ENCODE data around the gene RBP3.

The RBP3 gene

DNA sequence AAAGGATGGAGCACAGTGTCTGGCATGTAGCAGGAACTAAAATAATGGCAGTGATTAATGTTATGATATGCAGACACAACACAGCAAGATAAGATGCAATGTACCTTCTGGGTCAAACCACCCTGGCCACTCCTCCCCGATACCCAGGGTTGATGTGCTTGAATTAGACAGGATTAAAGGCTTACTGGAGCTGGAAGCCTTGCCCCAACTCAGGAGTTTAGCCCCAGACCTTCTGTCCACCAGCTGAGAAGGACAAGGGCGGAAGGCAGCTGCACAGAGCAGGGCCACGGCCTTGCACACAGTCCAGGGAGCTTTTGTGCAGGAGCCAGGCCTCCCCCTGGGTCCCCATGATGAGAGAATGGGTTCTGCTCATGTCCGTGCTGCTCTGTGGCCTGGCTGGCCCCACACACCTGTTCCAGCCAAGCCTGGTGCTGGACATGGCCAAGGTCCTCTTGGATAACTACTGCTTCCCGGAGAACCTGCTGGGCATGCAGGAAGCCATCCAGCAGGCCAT is at the start of gene RBP3:
RBP3 (plus strand) TSS at position 226 of the 514 bp plus-strand sequence; CDS start at position 348, 122 bp downstream.
- H3K4me3 ChIP-seq (ENCODE audit: low read depth in 1 of 2, low read length in 2 of 2), result no peak within 1 kb of the TSS
- H3K4me1 ChIP-seq (ENCODE audit: insufficient read depth, low read length), result no peaks in the 10 kb centered on the region
- H3K4me2 ChIP-seq (ENCODE audit: insufficient read depth, low read length), result no peak within 1 kb of the TSS
- peaks cover 15% of the 10 kb centered on the region for H3K27me3 ChIP-seq (ENCODE audit: insufficient read depth, low read length, poor library complexity)
- 0 out of 2 replicates have a peak, but pooled peaks cover 4% of the 10 kb centered on the region for H4K20me1 ChIP-seq (ENCODE audit: insufficient read depth, low read length)
- H3K27ac ChIP-seq (ENCODE audit: low read length), result no peak within 1 kb of the TSS
- H3K79me2 ChIP-seq (ENCODE audit: insufficient read depth, low read length), result no peaks in the 10 kb centered on the region
- H3K9me3 ChIP-seq (ENCODE audit: insufficient read depth, low read length, severe bottlenecking), result no peaks in the 10 kb centered on the region
- no peak for DNase-seq
- H2AFZ ChIP-seq (ENCODE audit: low read depth, low read length), result no peak within 1 kb of the TSS
- no peaks in the 10 kb centered on the region for H3K36me3 ChIP-seq (ENCODE audit: insufficient read depth, low read length)
- no peak within 1 kb of the TSS for H3K9ac ChIP-seq (ENCODE audit: low read depth, low read length)
- no peak for ATAC-seq (ENCODE audit: insufficient read depth, low read depth)
- TF ChIP-seq EZH2 (IDR thresholded peaks at IDR 0.05; ENCODE audit: borderline replicate concordance, low read depth, low read length, severe bottlenecking), result no peak
- TF ChIP-seq, protein P1, sequence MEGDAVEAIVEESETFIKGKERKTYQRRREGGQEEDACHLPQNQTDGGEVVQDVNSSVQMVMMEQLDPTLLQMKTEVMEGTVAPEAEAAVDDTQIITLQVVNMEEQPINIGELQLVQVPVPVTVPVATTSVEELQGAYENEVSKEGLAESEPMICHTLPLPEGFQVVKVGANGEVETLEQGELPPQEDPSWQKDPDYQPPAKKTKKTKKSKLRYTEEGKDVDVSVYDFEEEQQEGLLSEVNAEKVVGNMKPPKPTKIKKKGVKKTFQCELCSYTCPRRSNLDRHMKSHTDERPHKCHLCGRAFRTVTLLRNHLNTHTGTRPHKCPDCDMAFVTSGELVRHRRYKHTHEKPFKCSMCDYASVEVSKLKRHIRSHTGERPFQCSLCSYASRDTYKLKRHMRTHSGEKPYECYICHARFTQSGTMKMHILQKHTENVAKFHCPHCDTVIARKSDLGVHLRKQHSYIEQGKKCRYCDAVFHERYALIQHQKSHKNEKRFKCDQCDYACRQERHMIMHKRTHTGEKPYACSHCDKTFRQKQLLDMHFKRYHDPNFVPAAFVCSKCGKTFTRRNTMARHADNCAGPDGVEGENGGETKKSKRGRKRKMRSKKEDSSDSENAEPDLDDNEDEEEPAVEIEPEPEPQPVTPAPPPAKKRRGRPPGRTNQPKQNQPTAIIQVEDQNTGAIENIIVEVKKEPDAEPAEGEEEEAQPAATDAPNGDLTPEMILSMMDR (IDR thresholded peaks at IDR 0.05; ENCODE audit: borderline replicate concordance, extremely low read depth, low read length, poor library complexity, severe bottlenecking), result no peak

DNA sequence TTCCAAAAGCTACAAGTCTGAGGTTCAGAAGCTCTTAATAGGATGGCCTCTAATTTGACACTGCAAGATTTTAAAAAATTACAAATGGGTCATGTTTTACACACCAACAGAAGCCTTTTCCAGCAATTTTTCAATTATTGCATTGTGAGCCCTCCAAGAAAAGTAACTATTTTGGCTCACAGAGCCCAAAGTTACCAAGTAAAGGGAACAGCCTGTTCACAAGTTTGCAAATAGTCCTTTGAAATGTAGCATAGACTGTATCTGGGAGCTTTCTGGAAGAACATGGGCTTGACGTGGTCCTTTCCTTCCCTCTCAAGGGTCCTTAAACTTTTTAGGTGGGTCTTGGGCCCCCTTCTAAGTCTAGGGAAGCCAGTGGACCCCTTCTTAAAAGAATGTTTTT is 49.4 kb upstream of the RBP3 start:
- Histone ChIP-seq H4K20me1 (ENCODE audit: insufficient read depth, low read length) (no peaks in the 10 kb centered on the region), H3K4me2 (ENCODE audit: insufficient read depth, low read length) (no peak overlapping the region), H3K9ac (ENCODE audit: low read depth, low read length) (no peak overlapping the region), H3K4me1 (ENCODE audit: insufficient read depth, low read length) (no peaks in the 10 kb centered on the region), H3K9me3 (ENCODE audit: insufficient read depth, low read length, severe bottlenecking) (no peaks in the 10 kb centered on the region), H2AFZ (ENCODE audit: low read depth, low read length) (no peak overlapping the region), H3K27ac (ENCODE audit: low read length) (no peak overlapping the region), H3K4me3 (ENCODE audit: low read depth in 1 of 2, low read length in 2 of 2) (no peak overlapping the region), H3K27me3 (ENCODE audit: insufficient read depth, low read length, poor library complexity) (no peaks in the 10 kb centered on the region), H3K79me2 (ENCODE audit: insufficient read depth, low read length) (no peaks in the 10 kb centered on the region), H3K36me3 (ENCODE audit: insufficient read depth, low read length) (no peaks in the 10 kb centered on the region)
- no peak for TF ChIP-seq EZH2 (IDR thresholded peaks at IDR 0.05; ENCODE audit: borderline replicate concordance, low read depth, low read length, severe bottlenecking)
- TF ChIP-seq, protein P1 (IDR thresholded peaks at IDR 0.05; ENCODE audit: borderline replicate concordance, extremely low read depth, low read length, poor library complexity, severe bottlenecking), result no peak
- no peak for DNase-seq
- ATAC-seq (ENCODE audit: insufficient read depth, low read depth), result no peak

DNA sequence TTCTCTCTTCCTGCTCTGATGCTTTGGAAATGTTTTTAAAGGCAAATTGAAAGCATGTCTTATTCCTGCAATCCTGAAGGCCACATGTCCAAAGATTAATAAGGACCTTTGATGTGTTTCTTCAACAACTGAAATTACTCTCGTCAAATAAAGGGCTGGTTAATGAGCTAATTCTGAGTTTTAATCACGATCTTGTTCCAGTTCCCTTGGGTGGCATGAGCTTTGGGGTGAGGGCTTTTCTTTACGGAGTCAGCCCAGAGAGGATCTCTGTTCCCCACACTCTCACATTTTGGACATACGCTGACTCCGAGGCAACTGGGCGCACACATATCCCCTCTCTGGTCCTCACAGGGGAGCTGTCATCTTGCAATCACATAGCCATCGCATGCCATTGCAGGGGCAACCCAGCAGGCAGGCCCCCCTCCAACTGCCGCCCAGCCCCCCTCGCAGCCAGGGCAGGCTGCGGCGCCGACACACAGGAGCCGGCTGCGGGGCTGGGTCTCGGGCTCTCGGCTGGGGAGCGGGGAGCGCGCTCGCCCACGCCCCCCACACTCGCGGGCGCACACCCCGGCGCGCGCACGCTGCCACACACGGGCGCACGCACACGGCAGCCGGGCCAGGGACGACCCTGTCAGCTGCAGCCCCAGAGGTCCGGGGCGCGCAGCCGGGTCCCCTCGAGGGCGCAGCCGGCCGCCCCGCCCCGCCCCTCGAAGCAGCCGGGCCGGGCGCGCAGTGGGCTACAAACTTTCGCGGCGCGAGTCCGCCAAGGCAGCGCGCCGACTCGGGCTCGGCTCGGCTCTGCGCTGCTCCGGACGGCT is 48.3 kb upstream of the RBP3 start, which contains the start of gene GDF10:
GDF10 (plus strand) TSS at position 587 of the 818 bp plus-strand sequence. CDS start 455 bp downstream, outside the sequence.
- Histone ChIP-seq H3K4me2 (ENCODE audit: insufficient read depth, low read length) (no peak within 1 kb of the TSS), H3K4me3 (ENCODE audit: low read depth in 1 of 2, low read length in 2 of 2) (no peak within 1 kb of the TSS)

More for the DNA sequence above, 48.3 kb upstream of the RBP3 start, which contains the start of gene GDF10:
- no peak within 1 kb of the TSS for H3K27ac ChIP-seq (ENCODE audit: low read length)
- no peaks in the 10 kb centered on the region for H3K9me3 ChIP-seq (ENCODE audit: insufficient read depth, low read length, severe bottlenecking)
- H4K20me1 ChIP-seq (ENCODE audit: insufficient read depth, low read length), result no peaks in the 10 kb centered on the region
- H3K4me1 ChIP-seq (ENCODE audit: insufficient read depth, low read length), result no peaks in the 10 kb centered on the region
- no peaks in the 10 kb centered on the region for H3K36me3 ChIP-seq (ENCODE audit: insufficient read depth, low read length)
- H3K79me2 ChIP-seq (ENCODE audit: insufficient read depth, low read length), result no peaks in the 10 kb centered on the region
- ATAC-seq (ENCODE audit: insufficient read depth, low read depth) (no peak), DNase-seq (no peak)
- TF ChIP-seq, protein P1 (IDR thresholded peaks at IDR 0.05; ENCODE audit: borderline replicate concordance, extremely low read depth, low read length, poor library complexity, severe bottlenecking), result no peak
- no peak for TF ChIP-seq EZH2 (IDR thresholded peaks at IDR 0.05; ENCODE audit: borderline replicate concordance, low read depth, low read length, severe bottlenecking)
- no peak within 1 kb of the TSS for H2AFZ ChIP-seq (ENCODE audit: low read depth, low read length)
- H3K27me3 ChIP-seq (ENCODE audit: insufficient read depth, low read length, poor library complexity), result no peaks in the 10 kb centered on the region
- no peak within 1 kb of the TSS for H3K9ac ChIP-seq (ENCODE audit: low read depth, low read length)

All from DND-41 (cell line).